Measurements from ENCODE around the gene ZNF212. TPM values are rescaled to one million over a fixed set of nuclear protein-coding genes. Genes with fewer than 3 reads are reported as not detected.

Gene ZNF212
- total RNA-seq, 2 donors from 2014 or later = 11.5 to 19.9 TPM

GRCh38 chr7:149279111-149279743, 39.8 kb downstream of the ZNF212 start:
- Mint-ChIP-seq H3K27me3 (no peaks in the 10 kb centered on the region), H3K4me3 (no peak overlapping the region), H3K27ac (no peak overlapping the region), H3K4me1 (ENCODE audit: low read depth in 2 of 2) (peaks cover 0 to 4% of the 10 kb centered on the region in 2 donors), H3K9me3 (no peaks in the 10 kb centered on the region), H3K36me3 (peaks cover 13% of the 10 kb centered on the region)
- no peak for DNase-seq (ENCODE audit: low spot score)
- no peak for ATAC-seq

GRCh38 chr7:149280151-149280550, 40.7 kb downstream of the ZNF212 start:
- Mint-ChIP-seq H3K27ac (no peak overlapping the region), H3K36me3 (peaks cover 8% of the 10 kb centered on the region), H3K4me1 (ENCODE audit: low read depth in 2 of 2) (peaks cover 6 to 11% of the 10 kb centered on the region in 2 donors), H3K27me3 (no peaks in the 10 kb centered on the region), H3K9me3 (no peaks in the 10 kb centered on the region), H3K4me3 (no peak overlapping the region)
- no peak for ATAC-seq
- DNase-seq (ENCODE audit: low spot score) = no peak

- Mint-ChIP-seq H3K36me3 (peaks cover 8% of the 10 kb centered on the region), H3K27ac (no peak overlapping the region), H3K4me1 (ENCODE audit: low read depth in 2 of 2) (peaks cover 12 to 16% of the 10 kb centered on the region in 2 donors), H3K4me3 (no peak overlapping the region), H3K27me3 (no peaks in the 10 kb centered on the region), H3K9me3 (no peaks in the 10 kb centered on the region)
- ATAC-seq (no peak), DNase-seq (ENCODE audit: low spot score) (no peak)
Observed at GRCh38 chr7:149280661-149281507, 41.4 kb downstream of the ZNF212 start.

- Mint-ChIP-seq H3K27ac (no peak overlapping the region), H3K4me3 (no peak overlapping the region), H3K9me3 (no peaks in the 10 kb centered on the region), H3K27me3 (no peaks in the 10 kb centered on the region), H3K36me3 (peaks cover 4% of the 10 kb centered on the region), H3K4me1 (ENCODE audit: low read depth in 2 of 2) (peaks cover 20% of the 10 kb centered on the region in 2 donors)
- no peak for ATAC-seq
- no peak for DNase-seq (ENCODE audit: low spot score)
Observed at GRCh38 chr7:149281508-149282330, 42.3 kb downstream of the ZNF212 start.

- H3K9me3 Mint-ChIP-seq = no peaks in the 10 kb centered on the region
- ATAC-seq = no peak
- no peak overlapping the region for H3K4me3 Mint-ChIP-seq
- H3K36me3 Mint-ChIP-seq = peaks cover 4% of the 10 kb centered on the region
- peaks cover 25 to 26% of the 10 kb centered on the region in 2 donors for H3K4me1 Mint-ChIP-seq (ENCODE audit: low read depth in 2 of 2)
- H3K27me3 Mint-ChIP-seq = no peaks in the 10 kb centered on the region
- no peak for DNase-seq (ENCODE audit: low spot score)
- no peak overlapping the region for H3K27ac Mint-ChIP-seq
Observed at GRCh38 chr7:149282331-149282655, 42.8 kb downstream of the ZNF212 start.

- ATAC-seq (no peak), DNase-seq (ENCODE audit: low spot score) (no peak)
- Mint-ChIP-seq H3K27ac (no peak overlapping the region), H3K9me3 (no peaks in the 10 kb centered on the region), H3K4me1 (ENCODE audit: low read depth in 2 of 2) (peaks cover 27 to 28% of the 10 kb centered on the region in 2 donors), H3K36me3 (no peaks in the 10 kb centered on the region), H3K4me3 (no peak overlapping the region), H3K27me3 (no peaks in the 10 kb centered on the region)
Observed at GRCh38 chr7:149283321-149283720, 43.9 kb downstream of the ZNF212 start.

DNA sequence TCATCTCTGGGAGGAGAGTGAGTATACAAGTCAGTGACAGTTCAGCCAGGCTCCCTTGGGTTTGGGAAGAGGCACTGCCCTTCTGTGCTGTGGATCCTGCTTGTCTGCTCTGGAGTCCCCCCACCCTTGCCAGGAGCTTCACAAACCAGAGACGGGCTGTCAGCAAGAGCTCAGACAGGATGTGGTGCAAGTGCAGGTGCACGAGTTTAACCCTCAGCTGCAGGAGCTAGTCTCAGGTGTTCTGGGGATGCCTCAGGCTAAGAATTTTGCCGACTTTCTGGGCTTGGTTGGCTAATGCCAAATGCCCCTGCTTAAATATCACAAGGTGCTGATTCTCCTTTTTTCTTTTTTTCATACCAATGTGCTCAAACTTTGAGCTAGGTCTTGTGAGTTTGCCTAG, 44.9 kb downstream of the ZNF212 start:
- H3K4me1 Mint-ChIP-seq (ENCODE audit: low read depth in 2 of 2) = peaks cover 27 to 28% of the 10 kb centered on the region in 2 donors
- no peaks in the 10 kb centered on the region for H3K27me3 Mint-ChIP-seq
- H3K36me3 Mint-ChIP-seq = no peaks in the 10 kb centered on the region
- peak overlapping the region; percentile 93 for H3K4me3 Mint-ChIP-seq
- no peak overlapping the region for H3K27ac Mint-ChIP-seq
- DNase-seq (ENCODE audit: low spot score) (no peak), ATAC-seq (no peak)
- H3K9me3 Mint-ChIP-seq = no peaks in the 10 kb centered on the region

GRCh38 chr7:149284850-149285585, 45.6 kb downstream of the ZNF212 start:
- Mint-ChIP-seq H3K36me3 (no peaks in the 10 kb centered on the region), H3K9me3 (no peaks in the 10 kb centered on the region), H3K27ac (peak overlapping the region; percentile 46 to 71), H3K4me1 (ENCODE audit: low read depth in 2 of 2) (peaks cover 27 to 28% of the 10 kb centered on the region in 2 donors), H3K27me3 (no peaks in the 10 kb centered on the region), H3K4me3 (peak overlapping the region; percentile 93)
- DNase-seq (ENCODE audit: low spot score) (peak; percentile 96), ATAC-seq (peak; percentile 98 to 99)

GRCh38 chr7:149285603-149286002, 46.2 kb downstream of the ZNF212 start:
- peak overlapping the region; percentile 93 for H3K4me3 Mint-ChIP-seq
- DNase-seq (ENCODE audit: low spot score) (no peak), ATAC-seq (no peak)
- no peaks in the 10 kb centered on the region for H3K27me3 Mint-ChIP-seq
- no peaks in the 10 kb centered on the region for H3K9me3 Mint-ChIP-seq
- H3K4me1 Mint-ChIP-seq (ENCODE audit: low read depth in 2 of 2) = peaks cover 29% of the 10 kb centered on the region in 2 donors
- H3K36me3 Mint-ChIP-seq = no peaks in the 10 kb centered on the region
- H3K27ac Mint-ChIP-seq = peak overlapping the region; percentile 46 to 71

DNA sequence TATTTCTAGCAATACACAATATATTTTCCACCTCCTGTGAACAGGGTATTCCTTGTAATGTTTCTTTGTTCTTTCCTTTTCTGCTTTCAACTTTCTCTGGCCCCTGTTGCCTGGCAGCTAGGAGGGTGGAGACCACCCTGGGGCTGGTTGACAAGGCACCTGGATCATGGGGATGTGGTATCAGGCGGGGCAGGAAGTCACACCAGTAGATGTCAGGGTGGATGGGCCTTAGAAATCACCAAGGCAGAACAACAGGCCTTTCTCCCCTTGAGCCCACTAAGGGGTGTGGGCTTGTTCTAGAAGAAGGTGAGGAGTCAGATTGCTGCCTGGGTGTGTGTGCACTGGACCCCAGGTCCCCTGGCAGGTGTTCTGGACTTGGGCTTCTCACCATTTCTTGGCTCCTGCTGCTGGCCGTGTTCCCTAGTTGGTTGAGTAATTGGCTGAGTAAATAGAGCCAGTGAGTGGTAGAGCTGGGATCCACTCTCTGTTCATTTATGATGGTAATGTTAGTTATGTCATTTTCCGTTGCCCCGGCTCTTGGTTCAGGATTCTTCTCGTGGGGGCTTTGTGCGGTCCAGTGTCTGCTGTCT, 47.5 kb downstream of the ZNF212 start:
- no peak for DNase-seq (ENCODE audit: low spot score)
- Mint-ChIP-seq H3K4me1 (ENCODE audit: low read depth in 2 of 2) (peaks cover 32 to 33% of the 10 kb centered on the region in 2 donors), H3K4me3 (no peak overlapping the region), H3K27me3 (no peaks in the 10 kb centered on the region), H3K9me3 (no peaks in the 10 kb centered on the region), H3K27ac (no peak overlapping the region), H3K36me3 (no peaks in the 10 kb centered on the region)
- ATAC-seq = no peak

DNA sequence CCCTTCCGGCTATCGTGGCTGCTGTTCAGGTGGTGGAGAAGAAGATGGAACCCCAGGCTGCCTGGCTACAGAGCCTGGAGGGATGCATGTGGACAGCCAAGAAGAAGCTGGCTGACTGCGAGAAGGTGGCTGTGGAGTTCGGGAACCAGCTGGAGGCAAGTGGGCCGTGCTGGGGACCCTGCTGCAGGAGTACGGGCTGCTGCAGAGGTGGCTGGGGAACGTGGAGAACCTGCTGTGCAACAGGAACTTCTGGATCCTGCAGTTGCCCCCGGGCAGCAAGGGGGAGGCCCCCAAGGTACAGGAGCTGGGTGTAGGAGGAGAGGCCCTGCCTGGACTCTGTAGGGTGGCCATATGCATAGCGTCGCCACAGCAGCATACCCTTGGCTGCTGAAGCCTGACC, 48.2 kb downstream of the ZNF212 start:
- H3K27ac Mint-ChIP-seq = no peak overlapping the region
- DNase-seq (ENCODE audit: low spot score) = no peak
- H3K4me3 Mint-ChIP-seq = no peak overlapping the region
- H3K9me3 Mint-ChIP-seq = no peaks in the 10 kb centered on the region
- H3K4me1 Mint-ChIP-seq (ENCODE audit: low read depth in 2 of 2) = peaks cover 32 to 33% of the 10 kb centered on the region in 2 donors
- no peak for ATAC-seq
- H3K27me3 Mint-ChIP-seq = no peaks in the 10 kb centered on the region
- no peaks in the 10 kb centered on the region for H3K36me3 Mint-ChIP-seq

DNA sequence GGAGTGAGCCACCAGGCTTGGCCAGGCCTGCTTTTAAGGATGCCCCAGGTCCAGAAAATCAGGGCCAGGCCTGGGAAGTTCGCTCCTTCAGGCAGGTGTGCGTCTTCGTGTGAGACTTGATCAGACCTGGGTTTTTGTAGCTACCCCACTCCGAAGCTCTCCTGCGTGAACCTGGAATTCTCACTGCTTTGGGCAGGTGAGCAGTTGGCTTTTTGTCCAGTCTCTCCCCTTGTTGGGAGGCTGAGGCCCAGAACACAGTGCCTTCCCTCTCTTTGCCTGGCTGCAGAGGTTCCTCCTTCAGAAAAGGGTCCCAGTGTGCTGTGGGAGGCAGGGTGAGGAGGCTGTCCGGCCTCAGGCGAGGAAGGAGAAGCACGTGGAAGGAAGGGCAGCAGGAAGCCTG, 49.8 kb downstream of the ZNF212 start:
- peaks cover 30 to 32% of the 10 kb centered on the region in 2 donors for H3K4me1 Mint-ChIP-seq (ENCODE audit: low read depth in 2 of 2)
- H3K36me3 Mint-ChIP-seq = no peaks in the 10 kb centered on the region
- no peak overlapping the region for H3K27ac Mint-ChIP-seq
- ATAC-seq = no peak
- no peaks in the 10 kb centered on the region for H3K27me3 Mint-ChIP-seq
- H3K9me3 Mint-ChIP-seq = no peaks in the 10 kb centered on the region
- H3K4me3 Mint-ChIP-seq = no peak overlapping the region
- DNase-seq (ENCODE audit: low spot score) = no peak

DNA sequence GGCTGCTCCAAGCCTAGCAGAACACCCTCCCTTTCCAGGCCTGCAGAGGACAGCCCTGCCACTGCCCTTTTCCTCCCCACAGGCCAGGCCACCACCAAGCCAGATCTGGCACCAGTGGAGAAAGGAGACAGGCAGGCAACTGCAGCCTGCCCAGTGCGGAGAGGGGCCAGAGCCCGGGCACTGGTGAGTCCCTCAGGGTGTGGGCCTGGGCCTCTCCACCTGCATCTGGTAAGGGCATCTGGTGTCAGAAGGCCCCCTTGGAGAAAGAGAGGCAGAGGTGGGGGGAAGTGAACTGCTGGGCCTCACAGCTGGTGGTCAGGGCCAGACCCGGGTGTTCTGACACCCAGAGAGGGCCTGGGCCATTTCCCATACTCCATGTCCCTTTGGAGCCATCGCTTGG, 50.4 kb downstream of the ZNF212 start:
- Mint-ChIP-seq H3K4me3 (no peak overlapping the region), H3K27me3 (no peaks in the 10 kb centered on the region), H3K9me3 (no peaks in the 10 kb centered on the region), H3K27ac (no peak overlapping the region), H3K36me3 (no peaks in the 10 kb centered on the region), H3K4me1 (ENCODE audit: low read depth in 2 of 2) (peaks cover 25 to 26% of the 10 kb centered on the region in 2 donors)
- ATAC-seq (no peak), DNase-seq (ENCODE audit: low spot score) (no peak)
